HG02981 (cell line): ENCODE results near the gene NCEH1.

Experiments used
- ATAC-seq: cut with Tn5 transposase; IDR thresholded peaks from one replicate; pipeline ENCODE4 v1.9.1; 2021; ENCODE audit warnings: mild to moderate bottlenecking, moderate library complexity; ENCODE audit not compliant: unreplicated experiment

Gene NCEH1

GRCh38 chr3:172647080-172647479, 63.8 kb downstream of the NCEH1 start:
- no peak for ATAC-seq

DNA sequence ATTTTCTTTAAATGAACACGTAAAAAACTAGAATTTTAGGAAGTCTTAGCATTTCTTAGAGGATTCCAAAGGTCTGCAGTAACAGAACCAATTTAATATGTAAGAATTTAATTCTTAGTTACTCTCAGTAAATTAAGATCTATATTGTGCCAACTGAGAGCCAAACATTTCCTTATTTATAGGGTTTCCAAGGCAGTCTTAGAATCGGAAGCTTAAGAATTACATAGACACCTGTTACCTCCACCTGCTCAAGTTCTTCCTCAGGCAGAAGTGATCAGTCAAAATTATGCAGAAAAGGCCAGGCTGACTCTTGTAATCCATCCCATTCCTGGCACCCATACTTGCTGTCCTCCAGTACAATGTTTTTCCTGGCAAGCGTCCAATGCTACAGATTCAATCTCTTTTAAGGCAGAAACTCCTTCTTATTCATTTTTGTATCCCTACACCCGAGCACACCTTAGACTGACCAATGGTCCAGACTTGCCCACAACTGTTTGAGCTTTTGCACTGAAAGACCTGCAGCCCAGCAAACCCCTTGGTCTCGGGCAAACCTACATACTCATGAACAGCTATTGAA, 64.3 kb downstream of the NCEH1 start:
- no peak for ATAC-seq

GRCh38 chr3:172644258-172644657, 66.6 kb downstream of the NCEH1 start:
- no peak for ATAC-seq

GRCh38 chr3:172643506-172644179, 67.2 kb downstream of the NCEH1 start:
- ATAC-seq = no peak

DNA sequence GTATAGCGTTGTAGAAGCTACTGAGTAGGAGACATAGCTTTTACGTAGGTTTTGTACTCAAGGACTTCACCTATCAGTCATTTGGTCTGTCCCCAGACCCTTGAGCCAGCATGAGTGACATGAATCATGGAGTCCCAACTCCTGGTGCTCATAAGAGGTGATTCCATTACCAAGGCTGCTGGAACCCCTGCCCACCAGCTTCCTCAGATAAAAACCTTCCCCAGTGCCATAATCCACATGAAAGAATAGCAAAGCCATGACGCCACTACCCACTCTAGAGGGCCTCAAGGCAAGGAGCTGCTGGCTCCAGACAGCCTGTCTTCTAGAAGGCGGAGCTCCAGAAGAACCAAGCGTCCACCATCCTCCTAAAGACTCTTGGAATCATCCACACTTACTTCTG, 69.6 kb downstream of the NCEH1 start:
- ATAC-seq = no peak

GRCh38 chr3:172640751-172641150, 70.1 kb downstream of the NCEH1 start:
- no peak for ATAC-seq

DNA sequence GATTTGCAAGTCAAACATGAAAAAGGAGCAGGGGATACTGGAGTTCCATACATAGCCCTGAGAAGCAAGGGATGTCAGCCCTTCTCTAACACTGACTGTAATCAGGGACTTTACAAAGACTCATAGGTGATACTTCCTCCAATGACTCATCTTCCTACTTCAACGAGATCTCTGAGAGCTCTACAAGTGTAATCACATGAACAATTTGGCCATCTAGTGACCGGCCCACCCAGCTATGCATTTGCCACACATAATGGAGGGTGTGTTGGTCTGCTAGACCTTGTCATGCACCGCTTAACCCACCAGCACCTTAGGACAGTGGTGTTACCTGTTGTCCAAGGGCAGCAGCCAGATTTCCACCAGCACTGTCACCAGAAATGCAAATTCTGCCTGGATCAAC, 75.3 kb downstream of the NCEH1 start:
- ATAC-seq = peak; percentile 97

GRCh38 chr3:172634948-172635347, 75.9 kb downstream of the NCEH1 start:
- ATAC-seq = no peak

GRCh38 chr3:172630316-172630715, 80.6 kb downstream of the NCEH1 start:
- ATAC-seq = no peak

- no peak for ATAC-seq
Measured at GRCh38 chr3:172629470-172629869, 81.4 kb downstream of the NCEH1 start.

DNA sequence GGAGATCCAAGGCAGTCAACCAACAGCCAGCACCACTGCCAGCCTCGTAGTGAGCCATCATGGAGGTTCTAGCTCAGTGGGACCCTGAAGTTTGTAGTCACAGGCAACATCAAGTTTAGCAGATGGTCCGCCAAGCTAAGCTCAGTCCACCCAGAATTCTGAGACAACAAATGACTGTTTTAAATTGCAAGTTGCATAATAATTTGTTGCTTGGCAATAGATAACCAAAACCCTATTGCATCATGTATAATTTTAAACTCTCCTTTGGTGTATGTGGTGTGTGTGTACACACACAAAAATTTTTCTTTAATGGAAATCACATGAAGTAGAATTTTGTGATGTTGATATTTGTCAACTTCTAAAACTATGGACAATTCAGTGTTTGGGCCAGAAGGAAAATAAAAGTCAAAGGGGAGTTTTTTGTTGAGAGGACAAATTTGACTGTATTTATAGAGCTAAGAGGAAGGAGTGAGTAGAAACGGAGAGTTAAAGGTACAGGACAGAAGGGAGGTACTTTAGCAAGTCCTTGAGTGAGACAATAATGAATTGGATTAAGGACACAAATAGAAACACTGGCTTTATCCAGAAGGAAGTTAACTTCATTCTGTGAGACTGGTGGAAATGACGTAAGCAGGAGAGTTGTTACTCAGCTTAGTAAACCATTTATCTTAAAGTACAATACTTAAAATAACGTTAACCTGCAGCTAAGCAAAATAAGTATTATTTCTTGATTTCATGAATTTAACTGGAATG, 83.6 kb downstream of the NCEH1 start:
- ATAC-seq = no peak

GRCh38 chr3:172626021-172626640, 84.7 kb downstream of the NCEH1 start:
- no peak for ATAC-seq

- no peak for ATAC-seq
Measured at GRCh38 chr3:172625404-172625803, 85.5 kb downstream of the NCEH1 start.

- no peak for ATAC-seq
Measured at GRCh38 chr3:172624999-172625398, 85.9 kb downstream of the NCEH1 start.

- no peak for ATAC-seq
Measured at GRCh38 chr3:172622916-172623700, 87.8 kb downstream of the NCEH1 start.

- no peak for ATAC-seq
Measured at GRCh38 chr3:172622156-172622555, 88.7 kb downstream of the NCEH1 start.

DNA sequence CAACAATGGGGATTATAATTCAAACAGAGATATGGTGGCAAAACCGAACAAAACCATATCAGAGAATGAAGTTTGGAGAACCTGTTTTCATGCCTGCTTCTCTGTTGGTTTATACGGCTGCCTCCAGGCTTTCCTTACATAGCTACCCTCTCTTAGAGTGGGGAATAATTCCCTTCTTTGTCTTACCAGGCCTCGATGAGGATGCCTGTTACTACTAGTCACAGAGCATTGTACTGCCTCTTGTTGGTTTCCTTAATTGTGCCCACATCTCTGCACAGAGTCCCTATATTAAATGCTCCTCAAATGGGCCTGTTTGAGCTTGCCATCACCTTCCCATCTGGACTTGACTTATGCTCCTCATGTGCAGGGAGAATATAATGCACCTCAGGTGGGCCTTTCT, 92.9 kb downstream of the NCEH1 start:
- no peak for ATAC-seq

DNA sequence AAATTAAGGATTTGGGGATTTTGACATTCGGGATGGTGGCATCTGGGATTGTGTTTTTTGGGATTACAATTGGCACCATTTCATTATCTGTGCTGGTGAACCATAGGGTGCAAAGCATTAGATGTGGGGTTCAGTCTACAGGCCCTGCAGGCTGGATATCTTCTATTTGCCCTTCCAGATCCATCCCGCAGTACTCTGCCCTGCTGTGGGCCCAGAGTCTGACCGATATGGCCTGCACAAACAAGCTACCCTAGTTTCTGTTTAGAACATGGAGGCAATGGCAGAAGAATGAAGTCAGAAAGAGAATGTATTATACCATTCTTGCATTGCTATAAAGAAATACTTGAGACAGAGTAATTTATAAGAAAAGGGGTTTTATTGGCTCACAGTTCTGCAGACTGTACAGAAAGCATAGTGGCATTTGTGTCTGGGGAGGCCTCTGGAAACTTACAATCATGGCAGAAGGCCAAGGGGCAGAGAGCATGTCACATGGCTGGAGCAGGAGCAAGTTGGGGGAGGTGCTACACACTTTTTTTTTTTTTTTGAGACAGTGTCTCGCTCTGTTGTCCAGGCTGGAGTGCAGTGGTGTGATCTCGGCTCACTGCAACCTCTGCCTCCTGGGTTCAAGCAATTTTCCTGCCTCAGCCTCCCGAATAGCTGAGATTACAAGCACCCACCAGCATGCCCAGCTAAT, 93.7 kb downstream of the NCEH1 start:
- ATAC-seq = no peak

GRCh38 chr3:172616031-172616461, 94.8 kb downstream of the NCEH1 start:
- no peak for ATAC-seq

DNA sequence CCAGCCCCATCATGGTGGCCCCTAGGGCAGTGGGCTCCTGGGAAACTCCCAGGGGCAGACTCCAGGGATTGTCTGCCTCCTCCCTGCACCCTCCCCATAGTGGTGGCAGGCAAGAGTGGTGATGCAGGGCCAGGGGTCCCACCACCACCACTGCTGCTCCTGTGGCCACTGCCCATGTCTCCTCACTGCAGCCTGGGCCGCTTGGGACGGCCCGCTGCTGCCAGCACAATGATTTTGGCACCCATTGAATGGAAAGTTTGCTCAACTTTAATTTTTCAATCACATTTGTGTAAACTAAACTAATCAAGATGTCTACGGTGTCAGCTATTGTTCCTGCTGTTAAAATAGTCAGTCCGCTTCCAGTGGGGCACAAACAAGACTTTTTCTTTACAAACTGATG, 95.6 kb downstream of the NCEH1 start:
- no peak for ATAC-seq
